ENCODE data around the gene OTULIN.

Gene OTULIN

DNA sequence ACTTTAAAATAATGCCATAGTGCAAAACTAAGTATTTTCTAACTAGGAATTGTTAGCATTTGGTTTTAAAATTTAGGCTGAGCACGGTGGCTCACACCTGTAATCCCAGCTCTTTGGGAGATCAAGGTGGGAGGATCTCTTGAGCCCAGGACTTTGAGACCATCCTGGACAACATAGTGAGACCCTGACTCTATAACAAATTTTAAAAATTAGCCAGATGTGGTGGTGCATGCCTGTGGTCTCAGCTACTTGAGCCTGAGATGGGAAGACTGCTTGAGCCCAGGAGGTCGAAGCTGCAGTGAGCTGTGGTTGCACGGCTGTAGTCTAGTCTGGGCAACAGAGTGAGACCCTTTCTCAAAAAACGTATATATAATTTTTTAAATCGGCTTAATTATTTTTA is 4.9 kb downstream of the OTULIN start:
- DNase-seq, result no peak

DNA sequence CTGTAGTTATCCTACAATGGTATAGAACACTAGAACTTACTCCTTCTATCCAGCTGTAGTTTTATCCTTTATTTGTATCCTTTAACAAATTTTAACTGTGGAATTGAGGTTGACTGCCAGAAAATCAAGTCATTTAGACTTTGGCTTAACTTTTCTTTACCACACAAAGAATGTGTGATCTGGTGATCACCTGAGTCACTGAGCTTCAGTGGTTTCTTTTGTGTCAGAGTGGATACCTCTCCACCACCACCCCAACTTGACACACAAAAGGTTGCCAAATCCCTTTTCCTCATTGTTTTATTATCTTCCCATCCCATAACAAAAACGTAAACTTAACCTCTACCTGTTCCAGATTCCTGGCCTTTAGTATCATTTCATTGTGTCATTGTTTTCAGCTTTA is 5.5 kb downstream of the OTULIN start:
- DNase-seq, result no peak

DNA sequence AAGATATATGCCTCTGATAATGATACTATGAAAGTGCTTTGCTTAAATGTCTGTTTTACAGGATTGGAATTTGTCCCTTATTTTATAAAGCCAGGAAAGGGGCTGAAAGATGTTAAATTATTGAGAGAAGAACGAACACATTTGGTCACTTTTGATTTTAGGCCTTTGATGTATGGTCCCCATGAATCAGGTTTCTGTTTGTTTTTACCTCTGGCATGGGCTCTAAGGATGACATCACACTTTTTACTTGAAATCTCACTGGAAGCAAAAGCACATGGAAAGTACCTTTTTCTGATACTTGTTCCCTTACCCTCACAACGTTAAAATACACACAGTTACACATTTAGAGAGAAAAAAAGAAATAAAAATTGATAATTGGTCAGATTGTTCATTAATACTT is 6.9 kb downstream of the OTULIN start:
- DNase-seq, result no peak

- DNase-seq, result no peak
These were observed 7.6 kb downstream of the OTULIN start for GRCh38 chr5:14672082-14672481.

GRCh38 chr5:14672484-14673394 is 8.2 kb downstream of the OTULIN start:
- DNase-seq, result no peak

- DNase-seq, result no peak
These were observed 8.9 kb downstream of the OTULIN start for GRCh38 chr5:14673443-14673842.

DNA sequence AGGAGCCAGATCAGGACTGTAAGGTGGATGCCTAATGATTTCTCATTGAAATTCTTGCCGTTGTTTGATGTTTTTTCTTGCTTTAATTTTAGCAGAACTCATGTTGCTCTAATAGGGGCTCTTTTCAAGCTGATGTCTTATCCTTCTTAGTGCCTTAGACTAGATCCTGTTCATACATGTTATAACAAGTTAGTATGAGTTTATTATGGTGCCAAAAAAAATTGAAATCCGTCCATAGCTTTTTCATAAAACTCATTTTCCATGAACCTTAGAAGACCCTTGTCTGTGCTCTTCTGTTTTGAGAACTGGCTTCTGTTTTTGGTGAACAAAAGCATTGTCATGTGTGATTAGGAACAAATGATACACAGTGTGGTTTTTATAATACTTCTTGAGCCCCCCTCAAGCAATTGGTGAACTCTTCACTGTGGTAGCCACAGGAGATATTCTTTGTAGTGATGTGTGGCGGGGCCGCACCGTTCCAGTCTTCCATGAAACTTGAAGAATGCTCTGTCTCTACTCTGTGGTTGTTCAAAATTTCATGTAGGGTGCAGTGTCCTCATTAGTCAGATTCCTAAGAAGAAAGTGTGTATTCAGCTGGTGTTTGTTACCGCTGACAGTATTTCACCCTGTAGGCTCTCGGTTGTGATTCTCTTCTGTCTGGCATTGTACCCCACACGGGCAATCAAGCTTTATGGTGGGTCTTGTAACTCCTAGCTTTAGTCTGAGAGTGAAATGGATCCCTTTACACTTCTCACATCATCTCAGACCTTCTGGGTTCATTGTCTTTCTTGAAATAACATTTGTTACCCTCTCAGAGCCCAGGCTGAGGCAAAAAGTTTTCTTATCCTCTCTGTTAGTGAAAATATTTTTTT is 10.7 kb downstream of the OTULIN start:
- DNase-seq, result no peak

GRCh38 chr5:14675865-14676300 is 11.4 kb downstream of the OTULIN start:
- DNase-seq, result no peak

DNA sequence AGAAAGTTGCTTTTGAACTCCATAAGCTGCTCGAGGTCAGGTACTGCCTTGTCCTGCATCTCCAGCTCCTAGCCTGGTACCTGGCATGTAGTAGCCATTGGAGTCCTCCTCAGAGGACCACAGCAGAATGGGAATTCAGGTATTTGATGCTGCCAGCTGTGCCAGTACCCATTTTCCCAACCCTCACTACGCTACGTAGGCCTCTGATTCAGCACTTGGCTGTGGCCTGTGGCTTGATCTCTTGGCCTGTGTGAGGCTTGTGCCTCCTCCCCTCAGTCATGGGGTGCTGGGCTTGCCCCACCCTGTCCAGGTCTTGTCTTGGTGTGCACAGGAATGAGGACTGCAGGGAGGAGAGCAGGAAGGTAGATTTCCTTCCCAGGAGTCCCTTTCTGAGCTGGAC is 11.8 kb downstream of the OTULIN start:
- DNase-seq, result no peak

GRCh38 chr5:14678773-14679334 is 14.3 kb downstream of the OTULIN start:
- no peak for DNase-seq

GRCh38 chr5:14679595-14679994 is 15.1 kb downstream of the OTULIN start:
- DNase-seq, result no peak

GRCh38 chr5:14681236-14681752 is 16.8 kb downstream of the OTULIN start:
- DNase-seq, result no peak

DNA sequence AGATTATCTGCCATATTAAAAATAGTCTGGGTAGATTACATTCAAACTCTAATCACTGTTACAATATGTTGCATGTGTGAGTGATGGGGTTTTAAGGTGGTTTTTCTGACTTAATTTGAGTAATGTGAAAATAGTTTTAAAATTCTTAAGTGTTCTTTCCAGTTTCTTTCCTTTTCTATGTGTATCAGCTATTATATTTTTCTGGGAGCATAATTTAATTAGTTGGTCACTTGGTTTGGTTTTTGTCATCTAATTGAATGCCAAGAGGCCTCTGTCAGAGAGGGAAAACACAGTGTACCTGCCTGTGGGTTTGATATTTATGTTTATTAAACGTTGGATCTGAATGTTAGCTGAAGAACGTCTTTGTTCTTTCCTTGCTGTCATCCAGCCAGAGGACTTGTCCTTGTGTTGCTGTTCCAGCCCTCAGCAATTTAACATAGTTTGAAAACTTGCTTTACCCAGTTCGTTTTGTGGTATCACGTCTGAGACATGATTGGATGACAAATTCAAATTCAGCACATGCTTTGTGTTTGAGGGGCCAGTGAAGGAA is 19.5 kb downstream of the OTULIN start:
- DNase-seq, result no peak

GRCh38 chr5:14684757-14685156 is 20.2 kb downstream of the OTULIN start:
- no peak for DNase-seq

DNA sequence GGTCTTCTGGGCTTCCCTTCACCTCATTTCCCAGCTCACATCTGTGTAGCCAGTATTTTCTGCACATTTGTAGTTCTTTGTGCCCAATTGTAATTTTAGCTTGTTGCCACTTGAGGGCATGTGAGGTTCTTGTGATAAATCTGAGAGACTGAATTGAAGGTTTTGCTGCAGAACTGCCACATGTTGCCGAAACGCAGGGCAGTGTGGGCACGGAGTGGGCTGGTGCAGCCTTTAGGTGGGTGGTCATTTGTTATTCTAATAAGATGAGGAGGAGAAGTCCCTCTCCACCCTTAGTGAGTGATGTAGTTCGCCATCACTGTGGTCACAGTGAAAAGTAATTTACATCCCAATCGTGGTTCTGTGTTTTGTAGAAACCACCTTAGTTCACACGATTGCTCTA is 21.2 kb downstream of the OTULIN start:
- no peak for DNase-seq

- no peak for DNase-seq
These were observed 22.0 kb downstream of the OTULIN start for GRCh38 chr5:14686517-14686916.

DNA sequence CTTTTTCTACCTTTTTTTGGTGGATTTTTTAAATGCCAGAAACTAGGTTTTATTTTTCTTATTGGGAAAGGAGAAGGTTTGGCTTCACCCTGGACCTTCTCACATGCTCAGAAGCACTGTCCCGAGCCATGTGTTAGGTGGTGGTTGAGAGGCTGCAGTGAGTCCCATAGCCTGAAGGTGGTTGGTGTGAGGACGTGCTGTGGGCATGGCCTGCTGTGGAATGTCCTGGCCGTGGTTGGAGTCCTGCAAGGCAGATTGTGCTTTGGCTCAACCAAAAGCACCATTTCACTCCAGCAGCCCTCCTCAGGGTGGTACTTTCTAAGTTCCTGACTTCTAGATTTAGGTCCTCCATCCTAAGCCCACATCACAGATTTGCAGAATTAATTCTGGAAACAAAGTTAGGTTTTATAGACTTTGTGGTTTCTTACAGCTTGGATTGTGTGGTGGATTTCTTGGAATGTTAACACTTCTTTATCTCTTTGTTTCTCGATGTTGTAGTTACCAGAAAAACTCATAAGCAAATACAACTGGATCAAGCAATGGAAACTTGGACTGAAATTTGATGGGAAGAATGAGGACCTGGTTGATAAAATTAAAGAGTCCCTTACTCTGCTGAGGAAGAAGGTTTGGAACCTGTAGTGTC is 22.6 kb downstream of the OTULIN start:
- DNase-seq, result no peak

GRCh38 chr5:14693070-14693469 is 28.6 kb downstream of the OTULIN start:
- no peak for DNase-seq

DNA sequence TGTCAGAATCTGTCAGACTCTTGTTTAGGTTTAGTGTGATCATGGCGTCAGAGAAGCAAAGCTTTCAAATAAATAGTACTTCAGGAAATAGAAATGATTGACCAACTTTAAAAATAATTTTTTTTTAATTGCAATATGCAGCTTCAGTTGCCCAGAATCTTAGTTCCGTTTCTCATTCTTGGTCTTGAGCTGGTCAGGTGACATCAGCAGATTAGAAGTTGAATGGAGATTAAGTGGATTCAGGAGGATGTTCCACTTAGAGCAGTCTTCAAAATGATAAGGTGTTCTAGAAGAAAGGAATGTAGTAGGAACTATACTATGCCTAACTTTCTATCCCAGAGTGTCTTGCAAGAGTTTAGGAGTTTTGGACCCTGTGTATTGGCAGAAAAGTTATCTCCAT is 30.6 kb downstream of the OTULIN start:
- no peak for DNase-seq

- no peak for DNase-seq
These were observed 31.5 kb downstream of the OTULIN start for GRCh38 chr5:14696057-14696456.

GRCh38 chr5:14696851-14697250 is 32.3 kb downstream of the OTULIN start:
- DNase-seq, result no peak

DNA sequence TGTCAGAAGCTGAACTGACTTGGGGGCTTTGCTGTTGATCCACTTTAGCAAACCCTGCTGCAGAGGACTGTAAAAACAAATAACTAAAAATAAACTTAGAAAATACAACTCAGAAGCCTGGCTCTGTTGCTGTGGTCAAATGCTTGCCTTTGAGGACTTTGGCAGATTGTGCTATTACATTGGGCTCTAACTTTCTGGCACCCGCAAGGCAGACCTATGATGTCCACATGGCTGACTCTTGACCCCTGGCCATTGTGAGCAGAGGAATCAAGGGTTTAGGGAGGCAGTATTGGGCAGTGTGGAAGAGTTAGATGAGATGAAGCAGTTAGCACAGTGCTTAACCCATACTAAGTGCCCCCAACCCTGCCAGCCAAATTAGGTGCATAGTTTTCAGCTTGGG is 34.0 kb downstream of the OTULIN start:
- DNase-seq, result no peak

- no peak for DNase-seq
These were observed 34.6 kb downstream of the OTULIN start for GRCh38 chr5:14699159-14699558.
